Endothelial cell (in vitro differentiated cells): ENCODE measurements around the gene KSR2. TPM values are rescaled to one million over a fixed set of nuclear protein-coding genes. Genes with fewer than 3 reads are reported as not detected.

ENCODE experiments used
- DNase-seq: peaks from one replicate; pipeline ENCODE4 v3.0.0; 2021; ENCODE audit warnings: low spot score
- H3K27ac Mint-ChIP-seq: one replicate; pipeline ENCODE4 v1.8.0; 2021; ENCODE audit warnings: mixed read lengths, inconsistent platforms; ENCODE audit not compliant: unreplicated experiment
- H3K27me3 Mint-ChIP-seq: one replicate; pipeline ENCODE4 v1.8.0; 2021; ENCODE audit warnings: mild to moderate bottlenecking, moderate library complexity, mixed read lengths, inconsistent platforms; ENCODE audit not compliant: unreplicated experiment
- H3K36me3 Mint-ChIP-seq: one replicate; pipeline ENCODE4 v1.8.0; 2021; ENCODE audit warnings: mild to moderate bottlenecking, low read depth, mixed read lengths, inconsistent platforms; ENCODE audit not compliant: unreplicated experiment
- H3K4me1 Mint-ChIP-seq: one replicate; pipeline ENCODE4 v1.8.0; 2021; ENCODE audit warnings: mild to moderate bottlenecking, mixed read lengths, inconsistent platforms; ENCODE audit not compliant: unreplicated experiment
- H3K4me3 Mint-ChIP-seq: one replicate; pipeline ENCODE4 v1.8.0; 2021; ENCODE audit warnings: mild to moderate bottlenecking, mixed read lengths, inconsistent platforms; ENCODE audit not compliant: unreplicated experiment
- H3K9me3 Mint-ChIP-seq: one replicate; pipeline ENCODE4 v1.8.0; 2021; ENCODE audit warnings: mixed read lengths, inconsistent platforms; ENCODE audit not compliant: unreplicated experiment
- CTCF ChIP-seq: fragments of 200-600 bp; sonication (generic); IDR thresholded peaks from one replicate; pipeline ENCODE4 v1.5.0; 2021; ENCODE audit warnings: antibody characterized with exemption; ENCODE audit not compliant: unreplicated experiment
- total RNA-seq: library from RNA; stranded (reverse); fragmentation: NEBNext Ultra II Directional; extraction: Animal tissue kit (Norgen Biotek cat#: 25700); gene quantifications from one replicate; pipeline ENCODE4 v1.2.1, GENCODE V29; 2021; ENCODE audit not compliant: unreplicated experiment

The KSR2 gene
- total RNA-seq, 1 donor from 2014 or later: 0.05 TPM

GRCh38 chr12:117525766-117526165 is 443.0 kb downstream of the KSR2 start:
- H3K9me3 Mint-ChIP-seq: no peaks in the 10 kb centered on the region
- no peak overlapping the region for H3K4me3 Mint-ChIP-seq
- no peak for DNase-seq
- H3K36me3 Mint-ChIP-seq: no peaks in the 10 kb centered on the region
- no peaks in the 10 kb centered on the region for H3K4me1 Mint-ChIP-seq
- no peaks in the 10 kb centered on the region for H3K27me3 Mint-ChIP-seq
- no peak overlapping the region for H3K27ac Mint-ChIP-seq
- no peak for TF ChIP-seq CTCF

- Mint-ChIP-seq H3K27me3 (no peaks in the 10 kb centered on the region), H3K4me1 (no peaks in the 10 kb centered on the region), H3K36me3 (no peaks in the 10 kb centered on the region), H3K4me3 (no peak overlapping the region), H3K9me3 (no peaks in the 10 kb centered on the region), H3K27ac (no peak overlapping the region)
- DNase-seq: no peak
- TF ChIP-seq CTCF: no peak
These were observed 444.0 kb downstream of the KSR2 start for GRCh38 chr12:117524806-117525205.

GRCh38 chr12:117523971-117524370 is 444.8 kb downstream of the KSR2 start:
- Mint-ChIP-seq H3K27ac (no peak overlapping the region), H3K4me1 (no peaks in the 10 kb centered on the region), H3K9me3 (no peaks in the 10 kb centered on the region), H3K4me3 (no peak overlapping the region), H3K27me3 (no peaks in the 10 kb centered on the region), H3K36me3 (no peaks in the 10 kb centered on the region)
- DNase-seq: no peak
- no peak for TF ChIP-seq CTCF

GRCh38 chr12:117522559-117522958 is 446.2 kb downstream of the KSR2 start:
- Mint-ChIP-seq H3K9me3 (no peaks in the 10 kb centered on the region), H3K4me1 (no peaks in the 10 kb centered on the region), H3K36me3 (no peaks in the 10 kb centered on the region), H3K4me3 (no peak overlapping the region), H3K27ac (no peak overlapping the region), H3K27me3 (no peaks in the 10 kb centered on the region)
- no peak for DNase-seq
- TF ChIP-seq CTCF: no peak

GRCh38 chr12:117521867-117522266 is 446.9 kb downstream of the KSR2 start:
- no peak for TF ChIP-seq CTCF
- Mint-ChIP-seq H3K4me3 (no peak overlapping the region), H3K9me3 (no peaks in the 10 kb centered on the region), H3K27ac (no peak overlapping the region), H3K4me1 (no peaks in the 10 kb centered on the region), H3K27me3 (no peaks in the 10 kb centered on the region), H3K36me3 (no peaks in the 10 kb centered on the region)
- DNase-seq: no peak
